ENCODE data around the gene GALNTL6.
"Not testable (repeated sequence)": the region's sequence is repeated elsewhere in the genome, so short reads cannot be mapped to it uniquely, and the experiment has no call there.

GALNTL6 gene

GRCh38 chr4:172393220-172393619 is 580.0 kb downstream of the GALNTL6 start:
- no peak for DNase-seq (ENCODE audit: low read depth)

GRCh38 chr4:172404676-172405075 is 591.5 kb downstream of the GALNTL6 start:
- no peak for DNase-seq (ENCODE audit: low read depth)

GRCh38 chr4:172410363-172410762 is 597.2 kb downstream of the GALNTL6 start:
- DNase-seq (ENCODE audit: low read depth): no peak

- no peak for DNase-seq (ENCODE audit: low read depth)
Measured at GRCh38 chr4:172411149-172411548, 597.9 kb downstream of the GALNTL6 start.

- DNase-seq (ENCODE audit: low read depth): no peak
Measured at GRCh38 chr4:172412851-172413580, 599.8 kb downstream of the GALNTL6 start.

- not testable (repeated sequence) for DNase-seq (ENCODE audit: low read depth)
Measured at GRCh38 chr4:172428979-172429378, 615.8 kb downstream of the GALNTL6 start.

GRCh38 chr4:172480471-172480870 is 667.3 kb downstream of the GALNTL6 start:
- DNase-seq (ENCODE audit: low read depth): no peak

GRCh38 chr4:172481802-172482508 is 668.8 kb downstream of the GALNTL6 start:
- no peak for DNase-seq (ENCODE audit: low read depth)

- no peak for DNase-seq (ENCODE audit: low read depth)
Measured at GRCh38 chr4:172485007-172485406, 671.8 kb downstream of the GALNTL6 start.

- DNase-seq (ENCODE audit: low read depth): no peak
Measured at GRCh38 chr4:172486531-172486930, 673.3 kb downstream of the GALNTL6 start.

- no peak for DNase-seq (ENCODE audit: low read depth)
Measured at GRCh38 chr4:172489861-172490260, 676.7 kb downstream of the GALNTL6 start.

- DNase-seq (ENCODE audit: low read depth): no peak
Measured at GRCh38 chr4:172495769-172496168, 682.6 kb downstream of the GALNTL6 start.

GRCh38 chr4:172497321-172497720 is 684.1 kb downstream of the GALNTL6 start:
- DNase-seq (ENCODE audit: low read depth): no peak

GRCh38 chr4:172514011-172514410 is 700.8 kb downstream of the GALNTL6 start:
- DNase-seq (ENCODE audit: low read depth): no peak

GRCh38 chr4:172514801-172515200 is 701.6 kb downstream of the GALNTL6 start:
- no peak for DNase-seq (ENCODE audit: low read depth)

GRCh38 chr4:172515266-172515879 is 702.2 kb downstream of the GALNTL6 start:
- DNase-seq (ENCODE audit: low read depth): no peak

GRCh38 chr4:172517391-172517790 is 704.2 kb downstream of the GALNTL6 start:
- no peak for DNase-seq (ENCODE audit: low read depth)

- DNase-seq (ENCODE audit: low read depth): no peak
Measured at GRCh38 chr4:172521248-172521647, 708.0 kb downstream of the GALNTL6 start.

GRCh38 chr4:172521680-172522079 is 708.5 kb downstream of the GALNTL6 start:
- no peak for DNase-seq (ENCODE audit: low read depth)

- DNase-seq (ENCODE audit: low read depth): no peak
Measured at GRCh38 chr4:172543249-172543648, 730.0 kb downstream of the GALNTL6 start.

GRCh38 chr4:172546782-172547181 is 733.6 kb downstream of the GALNTL6 start:
- no peak for DNase-seq (ENCODE audit: low read depth)

GRCh38 chr4:172547724-172548123 is 734.5 kb downstream of the GALNTL6 start:
- no peak for DNase-seq (ENCODE audit: low read depth)

- DNase-seq (ENCODE audit: low read depth): no peak
Measured at GRCh38 chr4:172553216-172553615, 740.0 kb downstream of the GALNTL6 start.
